Measurements from ENCODE around the gene CNTN4. TPM values are rescaled to one million over a fixed set of nuclear protein-coding genes. Genes with fewer than 3 reads are reported as not detected.

The CNTN4 gene
- total RNA-seq, 1 experiment from 2014 or later: 51.3 TPM

DNA sequence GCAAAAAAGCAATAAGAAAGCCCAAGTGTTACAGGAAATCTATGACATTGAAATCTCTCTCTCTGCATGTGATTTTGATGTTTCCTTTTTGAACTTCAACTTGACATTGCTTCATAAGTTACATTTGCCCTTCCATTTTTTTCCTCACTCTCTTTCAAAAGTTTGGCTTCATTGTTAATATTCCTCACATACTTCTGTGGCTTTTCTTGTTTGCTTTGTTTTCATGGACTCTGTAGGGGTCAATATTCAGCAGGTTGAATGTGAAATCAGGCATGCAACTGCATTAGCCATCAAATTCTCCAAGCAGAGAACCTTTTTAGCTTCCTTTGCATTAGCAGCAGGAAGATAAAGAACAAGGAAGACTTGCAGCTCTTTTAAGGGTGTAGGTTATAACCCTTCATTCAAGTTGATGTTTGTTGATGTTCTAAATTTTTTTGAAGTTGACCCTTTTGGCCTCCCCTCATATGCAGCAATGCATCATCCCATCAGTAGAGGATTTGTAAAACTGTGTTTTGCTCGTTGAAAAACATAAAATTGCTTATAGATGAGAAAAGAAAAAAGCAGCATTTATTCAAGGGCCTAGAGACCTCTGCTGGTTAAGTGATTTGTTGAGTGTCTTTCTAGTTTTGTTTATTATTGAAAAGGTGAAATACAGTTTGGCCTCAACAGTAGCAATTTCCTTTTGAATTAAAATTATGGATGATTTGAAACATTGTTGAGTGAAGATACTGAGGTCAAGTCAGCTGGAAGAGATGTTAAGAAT is 800.1 kb downstream of the CNTN4 start:
- H3K36me3 ChIP-seq (ENCODE audit: control insufficient read depth, insufficient read depth, low read length): no peaks in the 10 kb centered on the region
- no peaks in the 10 kb centered on the region for H3K27me3 Mint-ChIP-seq (ENCODE audit: insufficient read depth, unreplicated experiment)
- H3K9me3 ChIP-seq: no peaks in the 10 kb centered on the region
- H3K4me3 Mint-ChIP-seq (ENCODE audit: unreplicated experiment): peak overlapping the region; percentile 2
- TF ChIP-seq, protein P1, sequence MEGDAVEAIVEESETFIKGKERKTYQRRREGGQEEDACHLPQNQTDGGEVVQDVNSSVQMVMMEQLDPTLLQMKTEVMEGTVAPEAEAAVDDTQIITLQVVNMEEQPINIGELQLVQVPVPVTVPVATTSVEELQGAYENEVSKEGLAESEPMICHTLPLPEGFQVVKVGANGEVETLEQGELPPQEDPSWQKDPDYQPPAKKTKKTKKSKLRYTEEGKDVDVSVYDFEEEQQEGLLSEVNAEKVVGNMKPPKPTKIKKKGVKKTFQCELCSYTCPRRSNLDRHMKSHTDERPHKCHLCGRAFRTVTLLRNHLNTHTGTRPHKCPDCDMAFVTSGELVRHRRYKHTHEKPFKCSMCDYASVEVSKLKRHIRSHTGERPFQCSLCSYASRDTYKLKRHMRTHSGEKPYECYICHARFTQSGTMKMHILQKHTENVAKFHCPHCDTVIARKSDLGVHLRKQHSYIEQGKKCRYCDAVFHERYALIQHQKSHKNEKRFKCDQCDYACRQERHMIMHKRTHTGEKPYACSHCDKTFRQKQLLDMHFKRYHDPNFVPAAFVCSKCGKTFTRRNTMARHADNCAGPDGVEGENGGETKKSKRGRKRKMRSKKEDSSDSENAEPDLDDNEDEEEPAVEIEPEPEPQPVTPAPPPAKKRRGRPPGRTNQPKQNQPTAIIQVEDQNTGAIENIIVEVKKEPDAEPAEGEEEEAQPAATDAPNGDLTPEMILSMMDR (IDR thresholded peaks at IDR 0.05; ENCODE audit: insufficient read depth in 1 of 2, low read depth in 1 of 2, low read length in 1 of 2, severe bottlenecking in 1 of 2, unreplicated experiment in 1 of 2): no peak
- H3K27ac Mint-ChIP-seq (ENCODE audit: unreplicated experiment): no peak overlapping the region
- intact Hi-C loops (cut with micrococcal nuclease; ENCODE audit: unreplicated experiment): loop anchor here (1.0 to 5.0 kb wide), 3 partner anchors 36 to 133 kb away; no protein-coding TSS in a partner anchor
- H3K4me1 Mint-ChIP-seq (ENCODE audit: low read depth, unreplicated experiment): peaks cover 25% of the 10 kb centered on the region
- POLR2A ChIA-PET: no interaction called here
- CTCF ChIA-PET: no interaction called here
- H3K36me3 Mint-ChIP-seq (ENCODE audit: insufficient read depth, unreplicated experiment): peaks cover 11% of the 10 kb centered on the region
- BruUV-seq (replicated peaks): no TSS peak
- DNase-seq: peak in 1 of 2 experiments; percentile 13
- no peaks in the 10 kb centered on the region for H3K27me3 ChIP-seq (replicated peaks; ENCODE audit: control insufficient read depth, insufficient read depth, low read length)
- peaks cover 44% of the 10 kb centered on the region for H3K4me1 ChIP-seq
- H3K9me3 Mint-ChIP-seq (ENCODE audit: unreplicated experiment): no peaks in the 10 kb centered on the region
- no peak overlapping the region for H3K4me3 ChIP-seq (ENCODE audit: low read depth, low read length)

DNA sequence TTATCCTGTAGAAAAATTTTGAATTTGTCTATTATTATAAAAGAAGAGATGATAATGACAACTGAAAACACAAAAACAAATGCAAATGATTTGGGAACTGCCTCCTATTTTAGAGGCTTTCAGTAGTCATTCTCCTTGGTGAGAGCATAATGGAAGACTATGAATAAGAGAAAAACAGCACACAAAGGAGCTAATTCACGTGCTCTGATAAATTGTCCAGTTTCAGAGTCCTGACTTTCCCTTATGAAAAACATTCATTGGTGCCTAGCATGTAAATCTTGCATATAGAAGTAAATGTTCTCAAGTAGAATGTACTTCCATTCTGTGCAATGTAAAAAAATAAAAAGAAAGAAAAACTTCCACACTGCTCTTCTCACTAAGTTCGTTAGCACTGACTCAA is 805.4 kb downstream of the CNTN4 start:
- POLR2A ChIA-PET: no interaction called here
- H3K36me3 Mint-ChIP-seq (ENCODE audit: insufficient read depth, unreplicated experiment): peaks cover 5% of the 10 kb centered on the region
- no peak overlapping the region for H3K4me3 Mint-ChIP-seq (ENCODE audit: unreplicated experiment)
- H3K9me3 ChIP-seq: no peaks in the 10 kb centered on the region
- no TSS peak for BruUV-seq (replicated peaks)
- CTCF ChIA-PET: no interaction called here
- peaks cover 5% of the 10 kb centered on the region for H3K4me1 ChIP-seq
- H3K9me3 Mint-ChIP-seq (ENCODE audit: unreplicated experiment): no peaks in the 10 kb centered on the region
- DNase-seq: no peak
- H3K4me3 ChIP-seq (ENCODE audit: low read depth, low read length): no peak overlapping the region
- no peaks in the 10 kb centered on the region for H3K36me3 ChIP-seq (ENCODE audit: control insufficient read depth, insufficient read depth, low read length)
- no peak overlapping the region for H3K27ac Mint-ChIP-seq (ENCODE audit: unreplicated experiment)
- no peaks in the 10 kb centered on the region for H3K4me1 Mint-ChIP-seq (ENCODE audit: low read depth, unreplicated experiment)
- H3K27me3 Mint-ChIP-seq (ENCODE audit: insufficient read depth, unreplicated experiment): no peaks in the 10 kb centered on the region
- TF ChIP-seq, protein P1 (IDR thresholded peaks at IDR 0.05; ENCODE audit: insufficient read depth in 1 of 2, low read depth in 1 of 2, low read length in 1 of 2, severe bottlenecking in 1 of 2, unreplicated experiment in 1 of 2): no peak
- intact Hi-C loops (cut with micrococcal nuclease; ENCODE audit: unreplicated experiment): no loop called here
- no peaks in the 10 kb centered on the region for H3K27me3 ChIP-seq (replicated peaks; ENCODE audit: control insufficient read depth, insufficient read depth, low read length)

DNA sequence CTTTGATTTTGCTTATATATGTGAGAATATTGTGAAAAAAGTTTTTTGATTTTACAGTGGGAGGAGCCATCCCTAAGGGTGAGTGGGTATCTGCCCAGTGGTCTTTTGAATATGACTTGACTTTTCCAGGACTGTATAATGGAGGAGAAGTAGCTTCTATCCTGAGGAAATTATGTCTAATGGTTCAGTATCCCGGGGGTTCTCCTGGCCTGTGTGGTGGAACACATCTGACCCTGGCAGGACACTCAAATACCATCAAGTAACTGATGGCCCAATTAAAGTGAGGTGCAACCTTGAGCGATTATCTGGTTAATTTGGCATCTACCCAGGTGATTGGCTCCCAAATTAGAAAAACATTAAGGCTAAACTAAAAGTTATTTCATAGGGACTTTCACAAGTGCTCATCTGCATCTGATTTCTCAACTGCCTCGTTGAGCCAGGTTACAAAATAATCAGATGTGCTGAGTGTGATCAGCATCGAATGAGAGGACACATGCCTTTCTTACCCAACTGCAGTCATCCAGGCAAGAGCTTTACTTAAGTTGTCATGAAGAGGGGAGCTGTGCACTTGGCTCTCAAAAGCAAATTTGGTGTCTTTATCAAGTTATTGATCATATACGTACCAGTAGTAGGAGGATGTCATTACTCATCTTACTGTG is 810.2 kb downstream of the CNTN4 start:
- Histone ChIP-seq H3K27me3 (replicated peaks; ENCODE audit: control insufficient read depth, insufficient read depth, low read length) (no peaks in the 10 kb centered on the region), H3K36me3 (ENCODE audit: control insufficient read depth, insufficient read depth, low read length) (no peaks in the 10 kb centered on the region), H3K4me1 (no peaks in the 10 kb centered on the region), H3K4me3 (ENCODE audit: low read depth, low read length) (no peak overlapping the region), H3K9me3 (no peaks in the 10 kb centered on the region)
- Mint-ChIP-seq H3K9me3 (ENCODE audit: unreplicated experiment) (no peaks in the 10 kb centered on the region), H3K4me1 (ENCODE audit: low read depth, unreplicated experiment) (no peaks in the 10 kb centered on the region), H3K4me3 (ENCODE audit: unreplicated experiment) (no peak overlapping the region), H3K27ac (ENCODE audit: unreplicated experiment) (no peak overlapping the region), H3K36me3 (ENCODE audit: insufficient read depth, unreplicated experiment) (peaks cover 4% of the 10 kb centered on the region), H3K27me3 (ENCODE audit: insufficient read depth, unreplicated experiment) (no peaks in the 10 kb centered on the region)
- CTCF ChIA-PET: no interaction called here
- no TSS peak for BruUV-seq (replicated peaks)
- intact Hi-C loops (cut with micrococcal nuclease; ENCODE audit: unreplicated experiment): no loop called here
- TF ChIP-seq, protein P1 (IDR thresholded peaks at IDR 0.05; ENCODE audit: insufficient read depth in 1 of 2, low read depth in 1 of 2, low read length in 1 of 2, severe bottlenecking in 1 of 2, unreplicated experiment in 1 of 2): no peak
- no peak for DNase-seq
- POLR2A ChIA-PET: no interaction called here
